ENCODE results near the gene TMEM40. TPM values are rescaled to one million over a fixed set of nuclear protein-coding genes. Genes with fewer than 3 reads are reported as not detected.

TMEM40 gene
- total RNA-seq = not detected in 2 replicates

GRCh38 chr3:12759097-12759679 is at the start of gene TMEM40:
TSS of gene TMEM40 (minus strand) at chr3:12759259. CDS start at chr3:12749832, 9,427 bp downstream.

GRCh38 chr3:12796171-12797123 is 37.4 kb upstream of the TMEM40 start, which contains the start of gene CAND2:
TSS of gene CAND2 (plus strand) at chr3:12796680. CDS start at chr3:12796721, 41 bp downstream.

Other genes with a start within 250 kb of the TMEM40 start
- gene MKRN2OS, start 213.8 kb downstream of the TMEM40 start, total RNA-seq = not detected in 2 replicates
- 42.5 and 43.2 TPM in 2 replicates for gene MKRN2, start 202.2 kb downstream of the TMEM40 start, total RNA-seq
- gene RAF1, start 95.1 kb downstream of the TMEM40 start, total RNA-seq = 48.3 and 70.8 TPM in 2 replicates
- 2.3 and 6.0 TPM in 2 replicates for gene CAND2, start 37.4 kb upstream of the TMEM40 start, total RNA-seq
- 1,238 and 1,778 TPM in 2 replicates for gene RPL32, start 82.3 kb upstream of the TMEM40 start, total RNA-seq

Measured in pericardium fibroblast (primary cell).